Kidney epithelial cell (primary cell): ENCODE data around the gene ZNF407. TPM values are rescaled to one million over a fixed set of nuclear protein-coding genes. Genes with fewer than 3 reads are reported as not detected.

Source experiments
- DNase-seq: peaks from one replicate; pipeline ENCODE4 v3.0.0-alpha.2; 2010; ENCODE audit warnings: low read depth
- H3K27me3 ChIP-seq: 2 replicates; pipeline ENCODE4 v1.6.0; 2011; ENCODE audit warnings: low read length; ENCODE audit not compliant: control insufficient read depth, insufficient read depth
- H3K36me3 ChIP-seq: 2 replicates; pipeline ENCODE4 v1.5.1; 2011; ENCODE audit warnings: low read length; ENCODE audit not compliant: control insufficient read depth, insufficient read depth
- H3K4me3 ChIP-seq: 2 replicates; pipeline ENCODE4 v1.5.1; 2011; ENCODE audit warnings: low read depth, mild to moderate bottlenecking, control low read depth, low read length
- CTCF ChIP-seq: IDR thresholded peaks from 2 replicates; pipeline ENCODE4 v1.5.1; 2011; ENCODE audit warnings: mild to moderate bottlenecking, moderate library complexity, low read length, control low read depth, inconsistent platforms; ENCODE audit not compliant: insufficient read depth, poor library complexity, severe bottlenecking
- total RNA-seq: library from RNA; depleted of rRNA; stranded (reverse); fragments of >200 nt; gene quantifications from 2 replicates; pipeline ENCODE4 v1.2.3, GENCODE V29; 2015

The ZNF407 gene
- total RNA-seq, 1 donor from 2014 or later = 8.2 TPM

- H3K27me3 ChIP-seq = no peaks in the 10 kb centered on the region
- TF ChIP-seq CTCF = no peak
- DNase-seq = no peak
- no peak overlapping the region for H3K4me3 ChIP-seq
- H3K36me3 ChIP-seq = no peaks in the 10 kb centered on the region
Observed at GRCh38 chr18:75064513-75064905, 466.8 kb downstream of the ZNF407 start.

GRCh38 chr18:75065251-75066000 is 467.8 kb downstream of the ZNF407 start:
- H3K36me3 ChIP-seq = no peaks in the 10 kb centered on the region
- TF ChIP-seq CTCF = no peak
- no peak overlapping the region for H3K4me3 ChIP-seq
- H3K27me3 ChIP-seq = no peaks in the 10 kb centered on the region
- no peak for DNase-seq

- H3K4me3 ChIP-seq = no peak overlapping the region
- no peak for DNase-seq
- H3K27me3 ChIP-seq = no peaks in the 10 kb centered on the region
- TF ChIP-seq CTCF = no peak
- H3K36me3 ChIP-seq = no peaks in the 10 kb centered on the region
Observed at GRCh38 chr18:75066021-75066880, 468.6 kb downstream of the ZNF407 start.

- Histone ChIP-seq H3K27me3 (no peaks in the 10 kb centered on the region), H3K36me3 (no peaks in the 10 kb centered on the region), H3K4me3 (no peak overlapping the region)
- no peak for TF ChIP-seq CTCF
- no peak for DNase-seq
Observed at GRCh38 chr18:75066936-75067335, 469.3 kb downstream of the ZNF407 start.

- DNase-seq = no peak
- no peak for TF ChIP-seq CTCF
- H3K36me3 ChIP-seq = no peaks in the 10 kb centered on the region
- no peaks in the 10 kb centered on the region for H3K27me3 ChIP-seq
- no peak overlapping the region for H3K4me3 ChIP-seq
Observed at GRCh38 chr18:75067996-75068645, 470.5 kb downstream of the ZNF407 start.
